Activated naive CD8-positive, alpha-beta T cell treated with anti-CD3 and anti-CD28 coated beads, Interleukin-2, amount 50 U/mL, for 24 hours (primary cell): ENCODE measurements around the gene ADM2.

ENCODE experiments used
- ATAC-seq: fragments of 150-1000 bp; cut with Tn5 transposase; one replicate; pipeline ENCODE4 v1.10.0; 2021
- DNase-seq: peaks from one replicate; pipeline ENCODE4 v3.0.0; 2021
- H3K27ac Mint-ChIP-seq: one replicate; pipeline ENCODE4 v1.8.0; 2021; ENCODE audit warnings: mild to moderate bottlenecking, mixed read lengths
- H3K27me3 Mint-ChIP-seq: one replicate; pipeline ENCODE4 v1.8.0; 2021; ENCODE audit warnings: mixed read lengths
- H3K36me3 Mint-ChIP-seq: one replicate; pipeline ENCODE4 v1.8.0; 2021; ENCODE audit warnings: low read depth, mixed read lengths
- H3K4me1 Mint-ChIP-seq: one replicate; pipeline ENCODE4 v1.8.0; 2021; ENCODE audit warnings: mixed read lengths
- H3K4me3 Mint-ChIP-seq: one replicate; pipeline ENCODE4 v1.8.0; 2021; ENCODE audit warnings: mild to moderate bottlenecking, moderate library complexity, mixed read lengths
- H3K9me3 Mint-ChIP-seq: one replicate; pipeline ENCODE4 v1.8.0; 2021; ENCODE audit warnings: mixed read lengths

Gene ADM2

GRCh38 chr22:50483106-50483505, 1.8 kb downstream of the ADM2 start:
- Mint-ChIP-seq H3K27ac (no peak overlapping the region), H3K27me3 (peaks cover 9% of the 10 kb centered on the region), H3K4me3 (peak overlapping the region; percentile 24), H3K36me3 (no peaks in the 10 kb centered on the region), H3K4me1 (peaks cover 5% of the 10 kb centered on the region), H3K9me3 (no peaks in the 10 kb centered on the region)
- ATAC-seq (no peak), DNase-seq (no peak)

- Mint-ChIP-seq H3K27me3 (peaks cover 9% of the 10 kb centered on the region), H3K36me3 (no peaks in the 10 kb centered on the region), H3K9me3 (no peaks in the 10 kb centered on the region), H3K27ac (no peak overlapping the region), H3K4me3 (no peak overlapping the region), H3K4me1 (peaks cover 5% of the 10 kb centered on the region)
- DNase-seq (no peak), ATAC-seq (no peak)
Observed at GRCh38 chr22:50483556-50483955, 2.2 kb downstream of the ADM2 start.

DNA sequence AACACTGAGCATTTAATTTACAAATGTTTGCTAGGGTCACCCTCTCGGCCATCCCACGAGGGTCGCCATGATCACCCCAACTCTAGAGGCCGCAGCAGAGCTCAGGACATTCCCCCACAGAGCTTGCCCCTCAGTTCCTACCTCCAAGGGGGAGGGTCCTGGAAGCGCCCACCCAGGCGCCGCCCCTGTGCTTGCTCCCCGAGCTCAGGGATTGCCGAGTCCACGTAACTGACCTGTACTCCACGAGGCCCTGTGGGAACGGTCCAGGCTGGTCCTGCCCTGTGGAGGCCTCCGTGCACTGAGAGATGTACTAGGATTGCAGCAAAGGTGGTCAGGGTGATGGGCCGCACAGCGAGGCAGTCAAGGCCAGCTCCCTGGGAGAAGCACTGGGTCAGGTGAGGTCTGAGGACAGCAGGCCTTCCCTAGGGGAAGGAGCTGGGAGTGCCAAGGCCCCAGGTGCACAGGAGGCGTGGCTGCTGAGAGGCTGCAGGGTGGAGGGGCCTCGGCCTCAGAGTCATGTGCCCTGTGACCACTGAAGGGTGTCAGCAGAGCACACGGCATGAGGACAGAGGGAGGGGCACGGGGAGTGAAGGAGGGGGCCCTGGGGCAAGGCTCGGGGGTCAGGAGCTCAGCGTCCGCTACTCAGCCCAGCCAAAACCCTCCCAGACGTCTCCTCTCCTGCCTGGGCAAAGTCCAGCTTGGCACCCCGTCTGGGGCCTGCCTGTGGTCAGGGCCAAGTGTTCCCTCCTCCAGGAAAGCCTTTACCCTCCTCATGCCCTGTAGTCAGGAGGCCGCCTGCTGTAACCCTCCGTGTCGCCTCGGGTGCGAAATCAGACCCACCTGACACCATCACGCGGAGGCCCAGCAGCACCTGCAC, 2.9 kb downstream of the ADM2 start:
- Mint-ChIP-seq H3K36me3 (no peaks in the 10 kb centered on the region), H3K27ac (no peak overlapping the region), H3K4me3 (no peak overlapping the region), H3K27me3 (peaks cover 9% of the 10 kb centered on the region), H3K9me3 (no peaks in the 10 kb centered on the region), H3K4me1 (peaks cover 5% of the 10 kb centered on the region)
- ATAC-seq (no peak), DNase-seq (no peak)

DNA sequence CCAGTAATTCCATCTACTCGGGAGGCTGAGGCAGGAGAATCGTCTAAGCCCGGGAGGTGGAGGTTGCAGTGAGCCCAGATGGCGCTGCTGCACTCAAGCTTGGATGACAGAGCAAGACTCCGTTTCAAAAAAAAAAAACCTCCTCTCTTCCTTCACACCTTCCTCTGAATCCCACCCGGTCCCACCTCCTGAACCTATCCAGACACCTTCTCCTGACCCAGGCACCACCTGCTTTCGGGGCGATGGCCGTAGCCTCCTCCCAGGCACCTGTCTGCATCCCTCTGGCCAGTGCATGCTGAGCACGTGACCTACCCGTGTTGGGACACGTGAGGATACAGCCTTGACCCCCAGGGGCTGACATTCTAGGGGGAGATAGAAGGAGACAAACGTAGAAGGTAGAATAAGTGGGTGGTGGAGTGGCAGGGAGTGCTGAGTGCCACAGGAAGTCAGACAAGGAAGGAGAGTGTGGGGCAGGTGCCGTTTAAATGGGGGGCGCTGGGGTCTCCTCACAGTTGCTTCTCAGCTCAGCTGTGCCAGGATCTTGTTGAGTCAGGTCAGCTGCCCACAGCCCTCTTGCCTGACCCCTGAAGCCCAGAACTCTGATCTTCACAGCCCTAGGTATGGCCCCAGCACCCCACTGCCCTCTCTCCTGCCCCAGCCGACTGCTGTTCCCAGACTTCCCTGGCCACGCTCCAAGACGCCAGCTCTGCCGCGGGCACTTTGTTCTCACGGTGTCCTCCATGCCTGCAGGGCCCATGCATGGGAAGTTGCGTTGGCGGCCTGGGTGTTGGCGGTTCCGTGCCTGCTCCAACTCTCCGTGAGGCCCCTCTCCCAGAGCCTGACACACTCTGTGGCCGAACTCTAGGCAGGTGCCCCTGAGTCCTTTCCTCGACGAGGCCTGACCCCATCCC, 4.1 kb downstream of the ADM2 start:
- H3K9me3 Mint-ChIP-seq: no peaks in the 10 kb centered on the region
- peaks cover 2% of the 10 kb centered on the region for H3K4me1 Mint-ChIP-seq
- H3K36me3 Mint-ChIP-seq: no peaks in the 10 kb centered on the region
- H3K27me3 Mint-ChIP-seq: peaks cover 2% of the 10 kb centered on the region
- H3K4me3 Mint-ChIP-seq: no peak overlapping the region
- DNase-seq (no peak), ATAC-seq (no peak)
- no peak overlapping the region for H3K27ac Mint-ChIP-seq

GRCh38 chr22:50486561-50487289, 5.4 kb downstream of the ADM2 start, which contains the start of gene MIOX:
MIOX (plus strand) TSS chr22:50486859; CDS start chr22:50486898, 39 bp downstream.
- ATAC-seq (no peak), DNase-seq (no peak)
- Mint-ChIP-seq H3K27me3 (peaks cover 2% of the 10 kb centered on the region), H3K4me3 (no peak within 1 kb of the TSS), H3K9me3 (no peaks in the 10 kb centered on the region), H3K4me1 (peaks cover 10% of the 10 kb centered on the region), H3K27ac (no peak within 1 kb of the TSS), H3K36me3 (no peaks in the 10 kb centered on the region)

DNA sequence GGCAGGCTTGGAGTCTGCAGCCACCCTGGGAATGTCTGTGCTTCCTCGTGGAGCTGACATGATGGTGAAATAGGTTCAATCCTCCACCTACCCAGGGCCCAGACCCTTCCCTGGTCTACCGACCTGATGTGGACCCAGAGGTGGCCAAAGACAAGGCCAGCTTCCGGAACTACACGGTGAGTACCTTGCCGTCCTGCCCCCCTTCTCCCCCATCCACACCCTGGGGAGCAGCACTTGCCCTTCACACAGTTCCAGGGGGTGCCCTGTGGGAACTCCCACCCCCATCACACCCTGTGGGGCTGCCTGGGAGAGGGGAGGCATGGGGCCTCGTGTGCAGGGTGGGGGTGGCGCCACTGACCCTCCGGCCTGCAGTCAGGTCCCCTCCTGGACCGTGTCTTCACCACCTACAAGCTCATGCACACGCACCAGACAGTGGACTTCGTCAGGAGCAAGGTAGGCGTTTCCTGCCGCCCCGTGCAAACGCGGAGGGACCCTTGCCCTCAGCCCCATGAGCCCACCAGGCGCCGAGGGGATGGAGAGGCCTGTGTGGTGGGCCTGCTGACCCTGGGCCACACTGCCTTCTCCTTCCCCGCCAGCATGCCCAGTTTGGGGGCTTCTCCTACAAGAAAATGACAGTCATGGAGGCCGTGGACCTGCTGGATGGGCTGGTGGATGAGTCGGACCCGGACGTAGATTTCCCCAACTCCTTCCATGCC, 6.1 kb downstream of the ADM2 start:
- no peak overlapping the region for H3K4me3 Mint-ChIP-seq
- no peak overlapping the region for H3K27ac Mint-ChIP-seq
- ATAC-seq (peak; percentile 11), DNase-seq (no peak)
- no peaks in the 10 kb centered on the region for H3K36me3 Mint-ChIP-seq
- no peaks in the 10 kb centered on the region for H3K9me3 Mint-ChIP-seq
- H3K4me1 Mint-ChIP-seq: peaks cover 10% of the 10 kb centered on the region
- peaks cover 2% of the 10 kb centered on the region for H3K27me3 Mint-ChIP-seq

DNA sequence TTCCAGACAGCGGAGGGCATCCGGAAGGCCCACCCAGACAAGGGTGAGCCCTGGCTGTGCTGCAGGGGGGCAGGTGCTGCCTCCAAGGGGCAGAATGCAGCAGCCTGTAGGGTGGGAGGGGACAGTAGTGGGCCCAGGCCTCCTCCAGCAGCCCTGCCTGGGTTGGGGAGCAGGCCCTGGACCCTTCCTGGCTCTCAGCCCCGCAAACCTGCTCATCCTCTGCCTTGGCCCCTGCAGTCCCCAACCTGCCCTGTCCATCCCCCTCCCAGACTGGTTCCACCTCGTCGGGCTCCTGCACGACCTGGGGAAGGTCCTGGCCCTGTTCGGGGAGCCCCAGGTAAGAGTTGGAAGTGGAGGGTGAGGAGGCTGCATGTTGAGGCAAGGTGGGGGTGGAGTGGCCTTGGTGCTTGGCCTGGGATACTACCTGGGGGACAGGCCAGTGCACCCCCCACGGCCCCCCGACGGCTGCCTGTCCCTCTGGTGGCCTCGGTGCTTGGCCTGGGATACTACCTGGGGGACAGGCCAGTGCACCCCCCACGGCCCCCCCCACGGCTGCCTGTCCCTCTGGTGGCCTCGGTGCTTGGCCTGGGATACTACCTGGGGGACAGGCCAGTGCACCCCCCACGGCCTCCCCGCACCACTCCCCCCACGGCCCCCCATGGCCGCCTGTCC, 6.8 kb downstream of the ADM2 start:
- Mint-ChIP-seq H3K27ac (no peak overlapping the region), H3K4me1 (peaks cover 10% of the 10 kb centered on the region)
- ATAC-seq: no peak

DNA sequence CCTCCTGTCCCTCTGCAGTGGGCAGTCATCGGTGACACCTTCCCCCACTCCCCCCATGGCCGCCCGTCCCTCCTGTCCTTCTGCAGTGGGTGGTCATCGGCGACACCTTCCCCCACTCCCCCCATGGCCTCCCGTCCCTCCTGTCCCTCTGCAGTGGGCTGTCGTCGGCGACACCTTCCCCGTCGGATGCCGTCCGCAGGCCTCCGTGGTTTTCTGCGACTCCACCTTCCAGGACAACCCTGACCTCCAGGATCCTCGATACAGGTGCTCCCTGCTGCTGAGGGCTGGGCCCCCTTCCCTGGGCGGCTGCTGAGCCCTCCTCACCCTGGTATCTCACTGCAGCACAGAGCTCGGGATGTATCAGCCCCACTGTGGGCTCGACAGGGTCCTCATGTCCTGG, 7.5 kb downstream of the ADM2 start:
- ATAC-seq (no peak), DNase-seq (no peak)
- no peak overlapping the region for H3K4me3 Mint-ChIP-seq
- peaks cover 10% of the 10 kb centered on the region for H3K4me1 Mint-ChIP-seq
- no peaks in the 10 kb centered on the region for H3K9me3 Mint-ChIP-seq
- no peak overlapping the region for H3K27ac Mint-ChIP-seq
- H3K36me3 Mint-ChIP-seq: no peaks in the 10 kb centered on the region
- H3K27me3 Mint-ChIP-seq: peaks cover 2% of the 10 kb centered on the region

More for the DNA sequence above, 6.8 kb downstream of the ADM2 start:
- peaks cover 2% of the 10 kb centered on the region for H3K27me3 Mint-ChIP-seq
- no peak for DNase-seq
- no peaks in the 10 kb centered on the region for H3K9me3 Mint-ChIP-seq
- H3K36me3 Mint-ChIP-seq: no peaks in the 10 kb centered on the region
- no peak overlapping the region for H3K4me3 Mint-ChIP-seq

DNA sequence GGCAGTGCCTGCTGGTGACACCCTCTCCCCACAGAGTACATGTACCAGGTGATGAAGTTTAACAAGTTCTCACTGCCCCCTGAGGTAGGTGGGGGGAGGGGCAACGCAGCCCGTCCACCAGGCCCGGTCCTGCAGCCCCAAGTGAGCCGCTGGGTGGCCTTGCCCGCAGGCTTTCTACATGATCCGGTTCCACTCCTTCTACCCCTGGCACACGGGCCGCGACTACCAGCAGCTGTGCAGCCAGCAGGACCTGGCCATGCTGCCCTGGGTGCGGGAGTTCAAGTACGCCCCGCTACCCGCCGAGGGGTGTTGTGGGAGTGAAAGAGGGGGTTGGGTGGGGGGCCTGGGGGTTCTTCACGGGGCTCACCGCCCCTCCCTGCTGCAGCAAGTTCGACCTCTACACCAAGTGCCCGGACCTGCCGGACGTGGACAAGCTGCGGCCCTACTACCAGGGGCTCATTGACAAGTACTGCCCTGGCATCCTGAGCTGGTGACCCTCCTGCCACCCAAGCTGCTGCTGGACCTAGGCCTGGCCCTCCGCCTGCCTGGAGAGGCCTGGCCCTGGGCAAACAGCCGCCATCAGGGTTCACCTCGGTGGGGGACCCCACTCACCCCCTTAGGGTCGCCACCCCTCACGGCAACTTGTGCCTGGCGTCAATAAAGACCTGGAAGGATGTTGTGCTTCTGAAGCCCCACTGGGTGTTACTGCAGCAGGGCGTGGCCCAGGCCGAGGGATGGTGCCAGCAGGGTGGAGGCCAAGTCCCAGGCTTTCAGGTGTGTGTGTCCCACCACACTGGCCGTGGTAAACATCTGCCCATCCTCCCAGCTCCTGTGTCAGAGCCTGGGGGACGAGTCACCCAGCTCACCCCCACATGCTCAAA, 8.3 kb downstream of the ADM2 start:
- Mint-ChIP-seq H3K27ac (no peak overlapping the region), H3K4me3 (no peak overlapping the region), H3K36me3 (no peaks in the 10 kb centered on the region), H3K27me3 (peaks cover 2% of the 10 kb centered on the region), H3K9me3 (no peaks in the 10 kb centered on the region), H3K4me1 (peaks cover 10% of the 10 kb centered on the region)
- ATAC-seq (no peak), DNase-seq (no peak)

DNA sequence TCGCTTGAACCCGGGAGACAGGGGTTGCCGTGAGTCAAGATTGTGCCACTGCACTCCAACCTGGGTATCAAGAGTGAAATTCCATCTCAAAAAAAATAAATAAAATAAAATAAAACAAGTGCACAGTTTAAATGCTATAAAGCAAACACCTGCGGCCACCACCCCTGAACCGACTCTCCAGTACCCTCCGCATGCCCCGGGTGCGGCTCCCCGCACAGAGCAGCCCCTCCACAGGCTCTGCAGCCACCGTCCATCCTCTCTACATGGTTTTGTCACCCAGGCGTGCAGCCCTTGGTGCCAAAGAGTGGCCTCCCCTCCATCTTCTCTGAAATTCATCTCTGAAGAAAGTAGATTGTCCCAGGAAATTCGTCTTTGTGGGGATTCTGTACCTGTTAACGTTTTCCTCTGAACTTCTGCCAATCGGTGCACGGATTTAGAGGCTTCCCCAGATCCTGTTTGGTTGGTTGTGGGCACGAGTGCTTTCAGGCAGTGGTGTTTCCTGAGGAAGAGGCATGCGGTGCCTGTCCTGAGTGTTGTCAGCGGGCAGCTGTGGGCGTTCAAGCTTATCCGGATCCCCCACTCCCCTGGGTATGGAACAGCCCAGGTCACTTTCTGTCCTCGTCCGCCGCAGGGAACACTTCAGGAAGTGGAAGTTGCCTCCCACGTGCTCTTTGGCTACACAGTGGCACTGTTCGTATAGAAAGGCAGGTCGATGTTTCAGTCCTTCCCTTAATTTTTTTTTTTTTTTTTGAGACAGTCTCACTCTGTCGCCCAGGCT, 9.4 kb downstream of the ADM2 start:
- H3K36me3 Mint-ChIP-seq: no peaks in the 10 kb centered on the region
- no peaks in the 10 kb centered on the region for H3K9me3 Mint-ChIP-seq
- H3K4me1 Mint-ChIP-seq: peaks cover 8% of the 10 kb centered on the region
- DNase-seq (no peak), ATAC-seq (no peak)
- no peak overlapping the region for H3K27ac Mint-ChIP-seq
- H3K27me3 Mint-ChIP-seq: peaks cover 2% of the 10 kb centered on the region
- H3K4me3 Mint-ChIP-seq: peak overlapping the region; percentile 43

GRCh38 chr22:50497093-50497492, 15.8 kb downstream of the ADM2 start:
- Mint-ChIP-seq H3K4me1 (no peaks in the 10 kb centered on the region), H3K4me3 (no peak overlapping the region), H3K9me3 (no peaks in the 10 kb centered on the region), H3K27ac (no peak overlapping the region), H3K36me3 (no peaks in the 10 kb centered on the region), H3K27me3 (no peaks in the 10 kb centered on the region)
- DNase-seq (no peak), ATAC-seq (no peak)

GRCh38 chr22:50498322-50498890, 17.1 kb downstream of the ADM2 start:
- no peaks in the 10 kb centered on the region for H3K4me1 Mint-ChIP-seq
- peak; percentile 72 for DNase-seq
- H3K4me3 Mint-ChIP-seq: no peak overlapping the region
- peak; percentile 90 for ATAC-seq
- no peaks in the 10 kb centered on the region for H3K36me3 Mint-ChIP-seq
- no peaks in the 10 kb centered on the region for H3K27me3 Mint-ChIP-seq
- H3K9me3 Mint-ChIP-seq: no peaks in the 10 kb centered on the region
- no peak overlapping the region for H3K27ac Mint-ChIP-seq
